Thyroid gland (tissue), 4 donors: ENCODE measurements around the gene ZFYVE9. TPM values are rescaled to one million over a fixed set of nuclear protein-coding genes. Genes with fewer than 3 reads are reported as not detected.

Experiments
- DNase-seq, 2 donors: peaks; one replicate each; pipeline ENCODE4 v3.0.0-alpha.2; 2019
- H3K27ac ChIP-seq, 3 donors: fragments of 200-600 bp; sonication (generic); 1 replicate in 2 of 3; 2 replicates in 1 of 3; pipeline ENCODE4 v1.5.1; 2016 to 2019; ENCODE audit warnings: mild to moderate bottlenecking in 1 of 3, moderate library complexity in 1 of 3
- H3K27me3 ChIP-seq: fragments of 200-600 bp; sonication (generic); one replicate; pipeline ENCODE4 v1.5.1; 2019
- H3K36me3 ChIP-seq, 2 donors: fragments of 200-600 bp; sonication (generic); one replicate each; pipeline ENCODE4 v1.5.1; 2016 to 2019
- H3K4me1 ChIP-seq, 2 donors: fragments of 200-600 bp; sonication (generic); one replicate each; pipeline ENCODE4 v1.5.1; 2017 to 2019
- H3K4me3 ChIP-seq, 3 donors: fragments of 200-600 bp; sonication (generic); replicated peaks in 1 of 3; 1 replicate in 2 of 3; 2 replicates in 1 of 3; pipeline ENCODE4 v1.5.1; 2016; ENCODE audit warnings: mild to moderate bottlenecking in 1 of 3
- H3K9me3 ChIP-seq: fragments of 200-600 bp; sonication (generic); one replicate; pipeline ENCODE4 v1.5.1; 2017
- CTCF ChIP-seq, 6 experiments: fragments of 200-600 bp in 3 of 6; fragments of 450-650 bp in 3 of 6; sonication (generic) in 3 of 6; IDR thresholded peaks; one replicate each; pipeline ENCODE4 v1.5.1; 2016 to 2019; ENCODE audit warnings: antibody characterized with exemption in 6 of 6, mild to moderate bottlenecking in 2 of 6, inconsistent platforms in 1 of 6, moderate library complexity in 1 of 6
- POLR2A ChIP-seq, 2 donors: fragments of 450-650 bp; IDR thresholded peaks; one replicate each; pipeline ENCODE4 v1.6.1; 2017; ENCODE audit warnings: antibody characterized with exemption in 2 of 2, mild to moderate bottlenecking in 2 of 2, moderate library complexity in 1 of 2
- WGBS, 2 donors: methylation state at CpG; one replicate each; pipeline ENCODE4 v1.1.5; 2017; 5-methylcytosine and 5-hydroxymethylcytosine counted together
- intact Hi-C: fragments of 100-400 bp; cut with DNase I; formaldehyde crosslinking; loops from one replicate; pipeline ENCODE4 v1.15.1; 2023
- total RNA-seq, 4 donors: library from RNA; depleted of rRNA; stranded (reverse); fragments of >200 nt; gene quantifications; one replicate each; pipeline ENCODE4 v1.2.3, GENCODE V29; 2016

The ZFYVE9 gene
- total RNA-seq, 4 donors from 2014 or later: 51.1 to 58.8 (median 54.1) TPM

- WGBS, 2 donors: 97% methylated on average over 4 of the region's 4 CpGs
Measured at GRCh38 chr1:52158218-52158617, 16.3 kb downstream of the ZFYVE9 start.

GRCh38 chr1:52159033-52159789 is 17.3 kb downstream of the ZFYVE9 start:
- H3K4me1 ChIP-seq: peaks cover 0 to 1% of the 10 kb centered on the region in 2 donors
- no peaks in the 10 kb centered on the region for H3K36me3 ChIP-seq
- H3K27ac ChIP-seq: no peak overlapping the region
- no peak for TF ChIP-seq POLR2A (IDR thresholded peaks at IDR 0.05)
- H3K4me3 ChIP-seq: no peak overlapping the region
- 97% methylated on average over 10 of the region's 10 CpGs for WGBS, 2 donors
- intact Hi-C loops: no loop called here
- DNase-seq: no peak
- no peaks in the 10 kb centered on the region for H3K27me3 ChIP-seq
- no peaks in the 10 kb centered on the region for H3K9me3 ChIP-seq

More at GRCh38 chr1:52158218-52158617, 16.3 kb downstream of the ZFYVE9 start:
- H3K27ac ChIP-seq: no peak overlapping the region
- DNase-seq: no peak
- intact Hi-C loops: no loop called here
- no peaks in the 10 kb centered on the region for H3K9me3 ChIP-seq
- no peak overlapping the region for H3K4me3 ChIP-seq
- peaks cover 3 to 7% of the 10 kb centered on the region in 2 donors for H3K4me1 ChIP-seq
- TF ChIP-seq POLR2A (IDR thresholded peaks at IDR 0.05) (no peak), CTCF (IDR thresholded peaks at IDR 0.05) (no peak)
- H3K36me3 ChIP-seq: no peaks in the 10 kb centered on the region
- H3K27me3 ChIP-seq: no peaks in the 10 kb centered on the region

- H3K27me3 ChIP-seq: no peaks in the 10 kb centered on the region
- H3K4me3 ChIP-seq: no peak overlapping the region
- intact Hi-C loops: no loop called here
- DNase-seq: no peak
- H3K36me3 ChIP-seq: no peaks in the 10 kb centered on the region
- no peak overlapping the region for H3K27ac ChIP-seq
- peaks cover 8 to 9% of the 10 kb centered on the region in 2 donors for H3K4me1 ChIP-seq
- TF ChIP-seq CTCF (IDR thresholded peaks at IDR 0.05): no peak
- no peak for TF ChIP-seq POLR2A (IDR thresholded peaks at IDR 0.05)
- WGBS, 2 donors: 97 to 98% methylated on average over 2 of the region's 2 CpGs
- no peaks in the 10 kb centered on the region for H3K9me3 ChIP-seq
Measured at GRCh38 chr1:52162947-52163346, 21.1 kb downstream of the ZFYVE9 start.

- no peak for DNase-seq
- Histone ChIP-seq H3K36me3 (no peaks in the 10 kb centered on the region), H3K27ac (no peak overlapping the region), H3K9me3 (no peaks in the 10 kb centered on the region), H3K27me3 (no peaks in the 10 kb centered on the region), H3K4me1 (peaks cover 8 to 9% of the 10 kb centered on the region in 2 donors), H3K4me3 (no peak overlapping the region)
- no peak for TF ChIP-seq POLR2A (IDR thresholded peaks at IDR 0.05)
- no peak for TF ChIP-seq CTCF (IDR thresholded peaks at IDR 0.05)
- intact Hi-C loops: no loop called here
- 96 to 97% methylated on average over 4 of the region's 4 CpGs for WGBS, 2 donors
Measured at GRCh38 chr1:52164604-52165003, 22.7 kb downstream of the ZFYVE9 start.

GRCh38 chr1:52166996-52167753 is 25.3 kb downstream of the ZFYVE9 start:
- 91 to 95% methylated on average over 6 of the region's 6 CpGs for WGBS, 2 donors
- Histone ChIP-seq H3K27ac (no peak overlapping the region), H3K4me1 (peaks cover 8 to 9% of the 10 kb centered on the region in 2 donors), H3K9me3 (no peaks in the 10 kb centered on the region), H3K4me3 (no peak overlapping the region), H3K27me3 (no peaks in the 10 kb centered on the region), H3K36me3 (no peaks in the 10 kb centered on the region)
- intact Hi-C loops: no loop called here
- no peak for TF ChIP-seq POLR2A (IDR thresholded peaks at IDR 0.05)
- no peak for TF ChIP-seq CTCF (IDR thresholded peaks at IDR 0.05)
- no peak for DNase-seq
